CD4-positive, alpha-beta T cell treated with Interleukin-17A for 4 hours (primary cell): ENCODE measurements around the gene ACP7.
"Not testable (repeated sequence)": the region's sequence is repeated elsewhere in the genome, so short reads cannot be mapped to it uniquely, and the experiment has no call there.

Experiments
- DNase-seq: peaks from one replicate; pipeline ENCODE4 v3.0.0-alpha.2; 2020; ENCODE audit warnings: mixed read lengths

Gene ACP7

GRCh38 chr19:39133431-39134270, 49.5 kb downstream of the ACP7 start:
- DNase-seq = no peak

GRCh38 chr19:39135701-39136100, 51.5 kb downstream of the ACP7 start:
- DNase-seq = no peak

- DNase-seq = no peak
These were observed 52.2 kb downstream of the ACP7 start for GRCh38 chr19:39136225-39136940.

GRCh38 chr19:39137131-39137530, 53.0 kb downstream of the ACP7 start:
- DNase-seq = no peak

- DNase-seq = no peak
These were observed 54.3 kb downstream of the ACP7 start for GRCh38 chr19:39138221-39139211.

GRCh38 chr19:39139305-39139874, 55.2 kb downstream of the ACP7 start:
- no peak for DNase-seq

GRCh38 chr19:39139971-39140453, 55.8 kb downstream of the ACP7 start:
- no peak for DNase-seq

- no peak for DNase-seq
These were observed 56.4 kb downstream of the ACP7 start for GRCh38 chr19:39140594-39140993.

- no peak for DNase-seq
These were observed 57.8 kb downstream of the ACP7 start for GRCh38 chr19:39141929-39142328.

- no peak for DNase-seq
These were observed 58.5 kb downstream of the ACP7 start for GRCh38 chr19:39142630-39143029.

- not testable (repeated sequence) for DNase-seq
These were observed 59.7 kb downstream of the ACP7 start for GRCh38 chr19:39143757-39144289.

- no peak for DNase-seq
These were observed 60.3 kb downstream of the ACP7 start for GRCh38 chr19:39144290-39145071.

GRCh38 chr19:39145180-39145953, 61.2 kb downstream of the ACP7 start:
- no peak for DNase-seq

GRCh38 chr19:39146091-39146490, 61.9 kb downstream of the ACP7 start:
- DNase-seq = no peak

GRCh38 chr19:39146686-39147450, 62.7 kb downstream of the ACP7 start:
- no peak for DNase-seq

GRCh38 chr19:39147480-39147879, 63.3 kb downstream of the ACP7 start:
- DNase-seq = no peak

- no peak for DNase-seq
These were observed 64.9 kb downstream of the ACP7 start for GRCh38 chr19:39148939-39149529.

- no peak for DNase-seq
These were observed 66.1 kb downstream of the ACP7 start for GRCh38 chr19:39150235-39150634.
